Measurements from ENCODE around the gene OR6K2. TPM values are rescaled to one million over a fixed set of nuclear protein-coding genes. Genes with fewer than 3 reads are reported as not detected.

The OR6K2 gene
- polyA plus RNA-seq, result not detected

- Mint-ChIP-seq H3K4me3 (no peak within 1 kb of the TSS), H3K27ac (no peak within 1 kb of the TSS), H3K36me3 (no peaks in the 10 kb centered on the region)
These were observed at the start of gene OR6K2 for GRCh38 chr1:158700552-158700951. Gene OR6K2 (minus strand): TSS chr1:158700652. CDS start chr1:158700652, 0 bp downstream.

DNA sequence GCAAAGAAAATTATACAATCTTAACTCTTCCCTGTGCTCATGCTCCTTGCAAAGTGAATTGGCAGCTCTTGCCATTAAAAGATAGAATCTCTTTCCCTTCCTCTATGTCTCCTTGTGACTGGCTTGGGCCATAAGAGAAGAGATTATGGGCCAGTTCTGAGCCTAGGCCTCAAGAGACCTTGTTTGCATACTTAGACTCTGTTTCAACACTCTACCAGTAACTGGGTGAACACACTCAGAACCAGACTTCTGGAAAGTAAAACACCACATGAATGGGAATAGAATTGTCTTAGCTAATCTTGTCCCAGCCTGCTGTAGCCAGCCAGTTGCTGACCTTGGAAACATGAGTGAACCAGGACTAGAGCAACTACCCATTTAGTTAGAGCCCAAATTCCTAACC lies 35.4 kb upstream of the OR6K2 start:
- H3K4me3 Mint-ChIP-seq, result no peak overlapping the region
- H3K27ac Mint-ChIP-seq, result no peak overlapping the region
- DNase-seq, result no peak
- H3K9me3 Mint-ChIP-seq, result no peaks in the 10 kb centered on the region
- H3K4me1 Mint-ChIP-seq, result no peaks in the 10 kb centered on the region
- H3K36me3 Mint-ChIP-seq, result peaks cover 0 to 7% (median 0%) of the 10 kb centered on the region in 3 donors
- peaks cover 4 to 8% (median 4%) of the 10 kb centered on the region in 3 donors for H3K27me3 Mint-ChIP-seq (ENCODE audit: low read depth in 3 of 3)

More at GRCh38 chr1:158700552-158700951, at the start of gene OR6K2:
- Mint-ChIP-seq H3K9me3 (no peaks in the 10 kb centered on the region), H3K27me3 (ENCODE audit: low read depth in 3 of 3) (peaks cover 0 to 4% (median 1%) of the 10 kb centered on the region in 3 donors), H3K4me1 (no peaks in the 10 kb centered on the region)
- DNase-seq, result no peak

- Mint-ChIP-seq H3K4me1 (no peaks in the 10 kb centered on the region), H3K27ac (no peak overlapping the region), H3K4me3 (no peak overlapping the region), H3K27me3 (ENCODE audit: low read depth in 3 of 3) (peaks cover 1 to 6% (median 2%) of the 10 kb centered on the region in 3 donors), H3K9me3 (no peaks in the 10 kb centered on the region), H3K36me3 (peaks cover 0 to 3% (median 0%) of the 10 kb centered on the region in 3 donors)
- DNase-seq, result no peak
These were observed 32.1 kb upstream of the OR6K2 start for GRCh38 chr1:158732524-158732923.

DNA sequence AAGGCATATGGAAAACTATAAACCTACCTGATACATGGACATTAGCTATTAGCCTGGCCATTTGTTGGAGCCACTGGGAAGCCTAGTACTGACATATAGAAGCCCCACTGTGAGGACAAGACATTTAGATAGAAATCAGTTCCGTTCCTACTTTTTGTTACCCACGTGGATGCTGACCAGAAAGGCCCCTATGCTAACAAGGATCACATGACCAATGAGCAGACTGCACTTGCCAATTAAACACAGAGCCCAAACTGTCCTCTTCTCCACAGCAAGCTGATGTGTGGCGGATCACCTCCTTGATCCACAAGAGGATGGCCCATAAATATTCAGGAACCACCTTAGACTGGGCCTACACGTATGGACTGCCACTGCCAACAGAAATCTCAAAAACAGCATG lies 31.3 kb upstream of the OR6K2 start:
- H3K4me3 Mint-ChIP-seq, result no peak overlapping the region
- H3K27ac Mint-ChIP-seq, result no peak overlapping the region
- no peaks in the 10 kb centered on the region for H3K36me3 Mint-ChIP-seq
- no peaks in the 10 kb centered on the region for H3K4me1 Mint-ChIP-seq
- no peak for DNase-seq
- peaks cover 2 to 6% (median 4%) of the 10 kb centered on the region in 3 donors for H3K27me3 Mint-ChIP-seq (ENCODE audit: low read depth in 3 of 3)
- no peaks in the 10 kb centered on the region for H3K9me3 Mint-ChIP-seq

- no peak for DNase-seq
- no peaks in the 10 kb centered on the region for H3K36me3 Mint-ChIP-seq
- H3K4me1 Mint-ChIP-seq, result no peaks in the 10 kb centered on the region
- H3K27me3 Mint-ChIP-seq (ENCODE audit: low read depth in 3 of 3), result peaks cover 0 to 9% (median 2%) of the 10 kb centered on the region in 3 donors
- H3K27ac Mint-ChIP-seq, result no peak overlapping the region
- no peak overlapping the region for H3K4me3 Mint-ChIP-seq
- peaks cover 0 to 2% (median 0%) of the 10 kb centered on the region in 6 donors for H3K9me3 Mint-ChIP-seq
These were observed 30.0 kb upstream of the OR6K2 start for GRCh38 chr1:158730453-158730852.

- DNase-seq, result no peak
- Mint-ChIP-seq H3K4me3 (no peak overlapping the region), H3K4me1 (no peaks in the 10 kb centered on the region), H3K36me3 (no peaks in the 10 kb centered on the region), H3K9me3 (peaks cover 0 to 2% (median 0%) of the 10 kb centered on the region in 6 donors), H3K27me3 (ENCODE audit: low read depth in 3 of 3) (peaks cover 3 to 7% (median 5%) of the 10 kb centered on the region in 3 donors), H3K27ac (no peak overlapping the region)
These were observed 28.2 kb upstream of the OR6K2 start for GRCh38 chr1:158728510-158729225.

- DNase-seq, result no peak
- Mint-ChIP-seq H3K27ac (no peak overlapping the region), H3K27me3 (ENCODE audit: low read depth in 3 of 3) (peaks cover 5 to 9% (median 8%) of the 10 kb centered on the region in 3 donors), H3K9me3 (peaks cover 0 to 2% (median 0%) of the 10 kb centered on the region in 6 donors), H3K36me3 (no peaks in the 10 kb centered on the region), H3K4me1 (no peaks in the 10 kb centered on the region), H3K4me3 (no peak overlapping the region)
These were observed 24.0 kb upstream of the OR6K2 start for GRCh38 chr1:158724442-158724841.

DNA sequence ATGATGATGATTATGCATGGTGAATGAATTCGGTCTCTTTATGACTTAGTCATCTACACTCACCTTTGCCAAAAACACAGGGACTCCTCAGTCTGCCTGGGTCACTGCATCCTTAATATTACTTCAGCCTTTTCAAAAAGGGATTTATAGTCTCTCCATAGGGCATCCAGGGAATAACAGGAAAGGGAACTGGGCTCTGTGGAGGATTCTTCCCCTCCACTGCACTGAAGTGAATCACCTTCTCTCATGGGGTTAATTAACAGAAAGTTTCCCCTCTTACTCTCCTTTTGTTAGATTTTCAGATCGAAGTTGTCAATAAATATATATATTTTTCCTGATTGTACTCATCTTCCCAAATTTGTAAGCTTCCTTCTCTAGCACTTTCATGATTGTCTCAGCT lies 20.2 kb upstream of the OR6K2 start, which contains the start of gene OR6K3:
TSS of gene OR6K3 (minus strand) at position 101 of the 400 bp plus-strand sequence. CDS start 2,605 bp downstream, outside the sequence.
- peaks cover 0 to 5% (median 0%) of the 10 kb centered on the region in 3 donors for H3K36me3 Mint-ChIP-seq
- H3K4me1 Mint-ChIP-seq, result no peaks in the 10 kb centered on the region
- H3K27me3 Mint-ChIP-seq (ENCODE audit: low read depth in 3 of 3), result peaks cover 5 to 12% (median 10%) of the 10 kb centered on the region in 3 donors
- no peak within 1 kb of the TSS for H3K4me3 Mint-ChIP-seq
- DNase-seq, result no peak
- no peak within 1 kb of the TSS for H3K27ac Mint-ChIP-seq
- H3K9me3 Mint-ChIP-seq, result no peaks in the 10 kb centered on the region

- Mint-ChIP-seq H3K9me3 (no peaks in the 10 kb centered on the region), H3K4me1 (no peaks in the 10 kb centered on the region), H3K36me3 (peaks cover 0 to 5% (median 0%) of the 10 kb centered on the region in 3 donors), H3K4me3 (no peak overlapping the region), H3K27ac (no peak overlapping the region), H3K27me3 (ENCODE audit: low read depth in 3 of 3) (peaks cover 5 to 10% (median 10%) of the 10 kb centered on the region in 3 donors)
- no peak for DNase-seq
These were observed 19.2 kb upstream of the OR6K2 start for GRCh38 chr1:158719664-158720063.

DNA sequence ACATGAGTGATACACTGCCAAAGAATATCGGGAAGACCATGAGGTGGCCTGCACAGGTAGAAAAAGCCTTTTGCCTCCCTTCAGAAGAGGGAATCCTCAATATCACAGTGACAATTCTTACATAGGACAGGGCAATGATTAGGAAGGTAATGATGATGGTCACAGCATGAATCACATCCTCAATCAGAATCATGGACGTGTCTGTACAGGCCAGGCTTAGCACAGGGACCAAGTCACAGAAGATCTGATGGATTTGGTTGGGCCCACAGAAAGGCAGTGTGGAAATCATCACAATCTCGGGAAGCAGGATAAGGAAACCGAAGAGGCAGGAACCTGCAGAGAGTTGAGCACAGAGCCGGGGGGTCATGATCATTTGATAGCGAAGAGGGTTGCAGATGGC lies 16.9 kb upstream of the OR6K2 start:
- no peak overlapping the region for H3K4me3 Mint-ChIP-seq
- no peak for DNase-seq
- H3K4me1 Mint-ChIP-seq, result no peaks in the 10 kb centered on the region
- H3K9me3 Mint-ChIP-seq, result no peaks in the 10 kb centered on the region
- no peak overlapping the region for H3K27ac Mint-ChIP-seq
- peaks cover under 1 to 18% (median 5%) of the 10 kb centered on the region in 3 donors for H3K27me3 Mint-ChIP-seq (ENCODE audit: low read depth in 3 of 3)
- H3K36me3 Mint-ChIP-seq, result peaks cover 0 to 5% (median 0%) of the 10 kb centered on the region in 3 donors

DNA sequence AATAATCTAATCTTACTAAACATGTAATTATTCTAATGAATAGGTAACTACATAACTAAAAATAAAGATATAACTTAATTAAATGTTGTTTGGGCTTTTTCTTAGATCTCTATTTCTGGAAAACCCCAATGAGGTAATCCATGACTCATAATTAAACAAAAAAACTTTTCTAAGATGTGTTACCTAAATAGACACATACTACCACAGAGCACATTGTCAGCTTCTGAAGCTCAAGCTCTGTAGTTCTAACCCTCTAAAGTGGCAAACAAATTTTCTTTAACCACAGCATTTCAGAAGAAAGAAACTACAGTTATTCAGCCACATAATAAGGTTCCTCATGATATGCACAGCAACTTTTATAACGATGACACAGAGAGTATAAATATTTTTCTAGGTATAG lies 15.9 kb upstream of the OR6K2 start:
- peaks cover 0 to 5% (median 0%) of the 10 kb centered on the region in 3 donors for H3K36me3 Mint-ChIP-seq
- no peaks in the 10 kb centered on the region for H3K4me1 Mint-ChIP-seq
- H3K27ac Mint-ChIP-seq, result no peak overlapping the region
- peaks cover 0 to 25% (median 8%) of the 10 kb centered on the region in 3 donors for H3K27me3 Mint-ChIP-seq (ENCODE audit: low read depth in 3 of 3)
- H3K4me3 Mint-ChIP-seq, result no peak overlapping the region
- no peak for DNase-seq
- peaks cover 0 to 1% (median 0%) of the 10 kb centered on the region in 6 donors for H3K9me3 Mint-ChIP-seq

- peaks cover 0 to 2% (median 0%) of the 10 kb centered on the region in 6 donors for H3K9me3 Mint-ChIP-seq
- no peaks in the 10 kb centered on the region for H3K4me1 Mint-ChIP-seq
- DNase-seq, result no peak
- peaks cover 0 to 5% (median 0%) of the 10 kb centered on the region in 3 donors for H3K36me3 Mint-ChIP-seq
- H3K27ac Mint-ChIP-seq, result no peak overlapping the region
- peaks cover 2 to 25% (median 8%) of the 10 kb centered on the region in 3 donors for H3K27me3 Mint-ChIP-seq (ENCODE audit: low read depth in 3 of 3)
- no peak overlapping the region for H3K4me3 Mint-ChIP-seq
These were observed 14.3 kb upstream of the OR6K2 start for GRCh38 chr1:158714754-158715153.

DNA sequence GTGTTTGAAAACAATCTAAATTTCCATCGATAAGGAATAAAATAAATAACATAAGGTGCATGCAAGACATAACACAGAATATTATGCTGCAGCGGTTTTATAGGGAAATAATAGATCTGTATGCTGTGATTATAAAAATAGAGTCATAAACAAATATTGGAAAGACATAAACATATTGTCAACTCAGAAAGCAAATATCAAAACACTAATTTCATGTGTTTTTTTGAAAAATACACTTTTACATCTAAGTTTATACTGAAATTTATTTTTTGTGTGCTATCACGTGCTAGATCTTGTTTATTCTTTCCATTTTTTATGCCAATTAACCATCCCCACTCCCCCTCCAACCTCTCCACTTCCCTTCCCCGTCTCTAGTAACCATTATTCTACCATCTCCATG lies 10.6 kb upstream of the OR6K2 start:
- Mint-ChIP-seq H3K9me3 (peaks cover 0 to 2% (median 0%) of the 10 kb centered on the region in 6 donors), H3K27me3 (ENCODE audit: low read depth in 3 of 3) (peaks cover 2 to 27% (median 4%) of the 10 kb centered on the region in 3 donors), H3K4me3 (no peak overlapping the region), H3K4me1 (no peaks in the 10 kb centered on the region), H3K27ac (no peak overlapping the region), H3K36me3 (no peaks in the 10 kb centered on the region)
- no peak for DNase-seq

DNA sequence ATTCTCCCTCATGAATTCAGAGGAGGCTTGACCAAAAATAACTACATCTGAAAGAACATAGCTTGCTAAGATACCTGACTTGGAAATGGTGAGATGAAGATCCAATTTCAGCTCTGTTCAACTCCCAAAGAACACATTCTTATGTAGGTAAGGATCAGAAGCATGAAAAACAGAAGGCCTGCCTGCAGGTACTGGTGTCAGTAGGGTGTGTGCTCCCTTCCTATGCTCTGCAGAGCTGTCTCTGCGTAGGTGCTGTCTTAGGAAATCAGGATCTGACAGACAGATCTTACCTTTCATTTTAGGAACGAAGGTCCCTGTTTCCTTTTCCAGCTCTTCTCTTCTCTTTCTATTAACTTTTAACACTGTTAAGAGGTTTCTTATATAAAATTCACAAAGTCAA lies 5.6 kb upstream of the OR6K2 start:
- peaks cover 3 to 8% (median 3%) of the 10 kb centered on the region in 3 donors for H3K27me3 Mint-ChIP-seq (ENCODE audit: low read depth in 3 of 3)
- H3K27ac Mint-ChIP-seq, result no peak overlapping the region
- H3K4me3 Mint-ChIP-seq, result no peak overlapping the region

More for the DNA sequence above, 5.6 kb upstream of the OR6K2 start:
- DNase-seq, result no peak
- H3K4me1 Mint-ChIP-seq, result no peaks in the 10 kb centered on the region
- H3K9me3 Mint-ChIP-seq, result no peaks in the 10 kb centered on the region
- no peaks in the 10 kb centered on the region for H3K36me3 Mint-ChIP-seq
